Measurements from ENCODE around the gene GRK2.
"Not testable (repeated sequence)": the region's sequence is repeated elsewhere in the genome, so short reads cannot be mapped to it uniquely, and the experiment has no call there.

Gene GRK2

GRCh38 chr11:67315325-67315909 is 49.1 kb downstream of the GRK2 start:
- no peaks in the 10 kb centered on the region for H3K27me3 Mint-ChIP-seq
- peaks cover 37% of the 10 kb centered on the region for H3K4me1 Mint-ChIP-seq (ENCODE audit: low read depth)
- H3K36me3 Mint-ChIP-seq: no peaks in the 10 kb centered on the region
- H3K4me3 Mint-ChIP-seq: peak overlapping the region; percentile 55
- no peaks in the 10 kb centered on the region for H3K9me3 Mint-ChIP-seq (ENCODE audit: low read depth)
- no peak overlapping the region for H3K27ac Mint-ChIP-seq

GRCh38 chr11:67316882-67317204 is 50.6 kb downstream of the GRK2 start:
- Mint-ChIP-seq H3K27ac (peak overlapping the region; percentile 34), H3K36me3 (no peaks in the 10 kb centered on the region), H3K4me1 (ENCODE audit: low read depth) (peaks cover 32% of the 10 kb centered on the region), H3K27me3 (no peaks in the 10 kb centered on the region), H3K4me3 (peak overlapping the region; percentile 93), H3K9me3 (ENCODE audit: low read depth) (no peaks in the 10 kb centered on the region)

- Mint-ChIP-seq H3K9me3 (ENCODE audit: low read depth) (no peaks in the 10 kb centered on the region), H3K36me3 (no peaks in the 10 kb centered on the region), H3K4me3 (peak overlapping the region; percentile 93), H3K4me1 (ENCODE audit: low read depth) (peaks cover 27% of the 10 kb centered on the region), H3K27me3 (no peaks in the 10 kb centered on the region), H3K27ac (peak overlapping the region; percentile 90)
Observed at GRCh38 chr11:67317205-67317887, 51.1 kb downstream of the GRK2 start.

DNA sequence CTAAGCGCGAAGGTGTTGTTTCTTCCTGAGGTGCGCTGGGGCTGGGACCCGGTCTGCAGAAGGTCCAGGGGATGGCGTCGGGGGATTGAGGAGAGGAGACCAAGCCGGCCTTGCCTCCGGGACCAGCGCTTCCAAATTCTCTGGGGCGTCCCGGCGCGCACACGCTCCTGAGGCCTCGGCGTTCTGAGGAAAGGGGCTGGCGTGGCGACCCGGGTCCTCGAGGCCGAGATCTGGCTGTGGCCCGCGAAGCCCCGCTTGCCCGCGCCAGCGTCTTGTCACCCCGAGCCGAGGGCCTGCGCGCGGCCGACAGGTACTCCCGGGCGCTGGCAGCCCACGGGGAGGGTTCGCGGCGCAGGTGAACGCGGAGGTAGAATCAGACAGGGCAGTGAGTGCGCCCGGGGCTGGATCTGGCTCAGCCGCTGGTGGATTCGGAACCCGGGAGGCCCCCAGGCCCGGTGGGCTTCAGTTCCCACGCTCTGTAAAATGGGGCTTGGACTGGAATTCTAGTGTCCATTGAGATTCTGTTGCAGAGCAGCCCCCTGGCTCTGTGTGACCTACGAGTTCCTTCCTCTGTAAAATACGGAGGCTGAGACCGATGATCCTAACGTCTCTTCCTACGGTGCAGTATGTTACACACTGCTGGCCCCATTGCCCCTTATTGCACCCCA is 51.7 kb downstream of the GRK2 start:
- Mint-ChIP-seq H3K36me3 (no peaks in the 10 kb centered on the region), H3K9me3 (ENCODE audit: low read depth) (no peaks in the 10 kb centered on the region), H3K27me3 (no peaks in the 10 kb centered on the region), H3K4me1 (ENCODE audit: low read depth) (peaks cover 20% of the 10 kb centered on the region), H3K4me3 (peak overlapping the region; percentile 93), H3K27ac (peak overlapping the region; percentile 90)

GRCh38 chr11:67318876-67319275 is 52.6 kb downstream of the GRK2 start:
- Mint-ChIP-seq H3K4me3 (peak overlapping the region; percentile 93), H3K4me1 (ENCODE audit: low read depth) (peaks cover 14% of the 10 kb centered on the region)
- not testable (repeated sequence) for H3K27me3 Mint-ChIP-seq; H3K36me3 Mint-ChIP-seq; H3K27ac Mint-ChIP-seq; H3K9me3 Mint-ChIP-seq (ENCODE audit: low read depth)

GRCh38 chr11:67320011-67320410 is 53.7 kb downstream of the GRK2 start:
- Mint-ChIP-seq H3K36me3 (peaks cover 2% of the 10 kb centered on the region), H3K27ac (no peak overlapping the region), H3K4me1 (ENCODE audit: low read depth) (peaks cover 11% of the 10 kb centered on the region), H3K9me3 (ENCODE audit: low read depth) (no peaks in the 10 kb centered on the region), H3K4me3 (no peak overlapping the region), H3K27me3 (no peaks in the 10 kb centered on the region)

- Mint-ChIP-seq H3K9me3 (ENCODE audit: low read depth) (no peaks in the 10 kb centered on the region), H3K27me3 (no peaks in the 10 kb centered on the region), H3K4me3 (no peak overlapping the region), H3K36me3 (peaks cover 2% of the 10 kb centered on the region), H3K27ac (no peak overlapping the region), H3K4me1 (ENCODE audit: low read depth) (peaks cover 11% of the 10 kb centered on the region)
Observed at GRCh38 chr11:67320691-67321090, 54.4 kb downstream of the GRK2 start.

DNA sequence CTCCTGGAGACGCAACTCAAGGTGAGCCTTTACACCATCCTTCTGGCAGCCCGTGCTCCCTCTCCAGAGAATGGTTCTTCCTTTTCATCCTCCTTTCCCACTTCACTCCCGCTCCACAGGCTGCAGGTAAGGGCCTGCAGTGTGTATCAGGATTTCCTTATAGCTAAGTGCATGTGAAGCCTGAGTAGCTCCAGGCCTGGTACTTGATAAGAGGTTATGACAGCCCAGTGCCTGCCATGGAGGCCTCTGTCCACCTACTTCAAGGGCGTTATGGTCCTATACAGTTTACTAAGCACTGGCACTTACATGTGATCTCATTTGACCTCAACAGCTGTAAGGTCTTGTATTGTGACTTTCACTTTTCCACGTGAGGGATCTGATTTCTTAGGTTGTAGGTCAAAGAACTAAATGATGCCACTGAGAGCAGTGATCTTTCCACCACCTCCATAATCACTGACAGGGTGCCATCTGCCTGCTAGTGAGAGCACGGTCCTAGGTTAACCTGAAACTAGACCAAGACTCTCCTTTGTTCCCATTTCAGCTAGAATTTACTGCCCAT is 55.1 kb downstream of the GRK2 start:
- peaks cover 4% of the 10 kb centered on the region for H3K36me3 Mint-ChIP-seq
- H3K9me3 Mint-ChIP-seq (ENCODE audit: low read depth): no peaks in the 10 kb centered on the region
- no peak overlapping the region for H3K4me3 Mint-ChIP-seq
- H3K4me1 Mint-ChIP-seq (ENCODE audit: low read depth): peaks cover 11% of the 10 kb centered on the region
- H3K27ac Mint-ChIP-seq: no peak overlapping the region
- no peaks in the 10 kb centered on the region for H3K27me3 Mint-ChIP-seq

- Mint-ChIP-seq H3K27me3 (no peaks in the 10 kb centered on the region), H3K27ac (no peak overlapping the region), H3K36me3 (peaks cover 4% of the 10 kb centered on the region), H3K4me1 (ENCODE audit: low read depth) (peaks cover 9% of the 10 kb centered on the region), H3K4me3 (no peak overlapping the region), H3K9me3 (ENCODE audit: low read depth) (no peaks in the 10 kb centered on the region)
Observed at GRCh38 chr11:67322049-67322448, 55.8 kb downstream of the GRK2 start.

DNA sequence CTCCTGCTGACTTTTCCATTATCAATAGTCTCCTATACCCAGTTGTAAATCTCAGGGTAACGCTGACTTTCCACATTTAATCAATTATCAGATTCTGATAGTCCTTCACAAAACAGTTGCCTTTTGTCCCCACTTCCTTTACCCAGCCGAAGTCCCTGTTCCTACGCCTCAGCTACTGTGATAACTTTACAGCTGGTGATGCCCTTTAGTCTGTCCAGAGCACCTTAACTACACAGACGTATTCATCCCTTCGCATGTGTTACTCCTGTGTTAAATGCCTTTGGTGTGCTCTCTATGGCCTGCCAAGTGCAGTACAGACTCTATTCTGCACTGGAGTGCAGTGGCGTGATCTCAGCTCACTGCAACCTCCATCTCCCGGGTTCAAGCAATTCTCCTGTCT is 57.3 kb downstream of the GRK2 start:
- no peak overlapping the region for H3K27ac Mint-ChIP-seq
- no peak overlapping the region for H3K4me3 Mint-ChIP-seq
- no peaks in the 10 kb centered on the region for H3K9me3 Mint-ChIP-seq (ENCODE audit: low read depth)
- no peaks in the 10 kb centered on the region for H3K27me3 Mint-ChIP-seq
- peaks cover 4% of the 10 kb centered on the region for H3K36me3 Mint-ChIP-seq
- peaks cover 5% of the 10 kb centered on the region for H3K4me1 Mint-ChIP-seq (ENCODE audit: low read depth)

DNA sequence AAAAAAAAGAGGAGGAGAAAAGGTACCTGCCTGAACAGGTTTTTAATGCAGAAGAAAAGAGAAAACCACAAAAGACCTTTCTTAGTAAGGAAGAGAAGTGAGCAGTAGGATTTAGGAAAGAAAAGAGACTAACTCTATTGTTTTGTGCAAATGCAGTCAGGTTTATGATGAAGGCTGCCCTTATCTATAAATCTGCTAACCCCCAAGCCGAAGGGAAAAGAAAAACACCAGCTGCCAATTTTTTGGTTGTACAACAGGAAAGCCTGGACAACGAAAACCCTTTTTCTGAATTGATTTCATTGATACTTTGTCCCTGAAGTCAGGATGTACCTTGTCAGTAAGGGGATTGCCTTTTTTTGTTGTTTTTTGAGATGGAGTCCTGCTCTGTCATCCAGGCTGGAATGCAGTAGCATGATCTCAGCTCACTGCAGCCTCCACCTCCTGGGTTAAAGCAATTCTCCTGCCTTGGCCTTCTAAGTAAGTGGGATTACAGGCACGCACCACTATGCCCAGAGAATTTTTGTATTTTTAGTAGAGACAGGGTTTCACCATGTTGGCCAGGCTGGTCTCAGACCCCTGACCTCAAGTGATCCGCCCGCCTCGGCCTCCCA is 65.9 kb downstream of the GRK2 start:
- Mint-ChIP-seq H3K4me1 (ENCODE audit: low read depth) (no peaks in the 10 kb centered on the region), H3K4me3 (no peak overlapping the region), H3K27ac (no peak overlapping the region)

More for the DNA sequence above, 65.9 kb downstream of the GRK2 start:
- no peaks in the 10 kb centered on the region for H3K9me3 Mint-ChIP-seq (ENCODE audit: low read depth)
- H3K36me3 Mint-ChIP-seq: peaks cover 2% of the 10 kb centered on the region
- no peaks in the 10 kb centered on the region for H3K27me3 Mint-ChIP-seq

Data from activated naive CD8-positive, alpha-beta T cell (primary cell).